K562 (cell line): ENCODE results near the gene CASP6.

Source experiments
- BHLHE40 ChIP-seq: IDR thresholded peaks from 2 replicates; pipeline ENCODE4 v1.6.1; 2011; ENCODE audit warnings: low read length, improper control_type of control experiment
- CTCF ChIP-seq, 3 experiments: IDR thresholded peaks in 2 of 3; conservative IDR thresholded peaks in 1 of 3; 2 replicates each; pipeline ENCODE4 v1.5.1; 2011 to 2012; ENCODE audit warnings: low read length in 3 of 3, mild to moderate bottlenecking in 3 of 3, control low read depth in 2 of 3, improper control_type of control experiment in 1 of 3, inconsistent platforms in 1 of 3, low read depth in 1 of 3, mixed read lengths in 1 of 3, moderate library complexity in 1 of 3; ENCODE audit not compliant: insufficient read depth in 2 of 3
- FOXJ2 ChIP-seq: fragments of 200-800 bp; sonication (Bioruptor generic); IDR thresholded peaks from 2 replicates; pipeline ENCODE4 v1.6.1; 2016; ENCODE audit warnings: missing genetic modification characterization, missing compliant biosample characterization
- FOXP1 ChIP-seq: sonication (generic); formaldehyde crosslinking; IDR thresholded peaks from 2 replicates; pipeline ENCODE4 v1.8.0; 2022; ENCODE audit warnings: mild to moderate bottlenecking, missing genetic modification reagents
- JUND ChIP-seq, 2 experiments: IDR thresholded peaks; 2 replicates in 1 of 2; 3 replicates in 1 of 2; pipeline ENCODE4 v1.6.1; 2011; ENCODE audit warnings: borderline replicate concordance in 2 of 2, low read depth in 2 of 2, low read length in 2 of 2, improper control_type of control experiment in 1 of 2, missing biosample characterization in 1 of 2, missing genetic modification characterization in 1 of 2, missing genetic modification reagents in 1 of 2
- MXI1 ChIP-seq: IDR thresholded peaks from 2 replicates; pipeline ENCODE4 v1.6.1; 2011; ENCODE audit warnings: low read depth, mild to moderate bottlenecking, improper control_type of control experiment, low read length
- NONO ChIP-seq, 2 experiments: fragments of 200-400 bp in 1 of 2; fragments of 450-650 bp in 1 of 2; formaldehyde crosslinking in 1 of 2; IDR thresholded peaks; 2 replicates each; pipeline ENCODE4 v1.6.1; 2017; ENCODE audit warnings: low read depth in 2 of 2, mild to moderate bottlenecking in 2 of 2, moderate library complexity in 2 of 2, low read length in 1 of 2
- SIN3B ChIP-seq: fragments of 450-650 bp; IDR thresholded peaks from 2 replicates; pipeline ENCODE4 v1.6.1; 2017; ENCODE audit warnings: low read depth, mild to moderate bottlenecking, moderate library complexity
- TGIF2 ChIP-seq: sonication (generic); formaldehyde crosslinking; IDR thresholded peaks from 2 replicates; pipeline ENCODE4 v1.8.1; 2022; ENCODE audit warnings: mild to moderate bottlenecking, missing genetic modification reagents, moderate library complexity
- ZC3H11A ChIP-seq: IDR thresholded peaks from 2 replicates; pipeline ENCODE4 v1.6.1; 2012; ENCODE audit warnings: low read depth, low read length, improper control_type of control experiment
- ZNF121 ChIP-seq: sonication (generic); formaldehyde crosslinking; conservative IDR thresholded peaks from 2 replicates; pipeline ENCODE4 v1.8.0; 2022; ENCODE audit warnings: missing genetic modification reagents

- no peak for TF ChIP-seq ZC3H11A
- TF ChIP-seq SIN3B: no peak
- TF ChIP-seq FOXP1 (CRISPR knock-in tag): no peak
- TF ChIP-seq BHLHE40: no peak
- no peak for TF ChIP-seq NONO (IDR thresholded peaks at IDR 0.05; ENCODE audit: low read depth in 2 of 2, low read length in 1 of 2)
- no peak for TF ChIP-seq TGIF2 (CRISPR knock-in tag)
- TF ChIP-seq JUND (IDR thresholded peaks at IDR 0.05; ENCODE audit: borderline replicate concordance, low read depth, low read length): no peak
- TF ChIP-seq JUND (tag; IDR thresholded peaks at IDR 0.05; ENCODE audit: borderline replicate concordance, low read depth, low read length): no peak
- TF ChIP-seq CTCF (IDR thresholded peaks at IDR 0.05 in 2 of 3, conservative IDR thresholded peaks at IDR 0.05 in 1 of 3; ENCODE audit: insufficient read depth in 2 of 3, low read depth in 1 of 3, low read length in 3 of 3): no peak
- TF ChIP-seq ZNF121 (CRISPR knock-in tag): no peak
- TF ChIP-seq FOXJ2 (tag): no peak
- no peak for TF ChIP-seq MXI1
Measured at GRCh38 chr4:109649872-109650271, 53.4 kb downstream of the CASP6 start.
